GM19372 (cell line): ENCODE results near the gene KRT84.
"Not testable (repeated sequence)": the region's sequence is repeated elsewhere in the genome, so short reads cannot be mapped to it uniquely, and the experiment has no call there.

Source experiments
- ATAC-seq: cut with Tn5 transposase; IDR thresholded peaks from one replicate; pipeline ENCODE4 v1.9.1; 2021; ENCODE audit warnings: mild to moderate bottlenecking, low read depth, moderate library complexity; ENCODE audit not compliant: unreplicated experiment

KRT84 gene

GRCh38 chr12:52413202-52413601, 27.8 kb upstream of the KRT84 start:
- no peak for ATAC-seq

- no peak for ATAC-seq
These were observed 26.4 kb upstream of the KRT84 start for GRCh38 chr12:52411815-52412214.

- not testable (repeated sequence) for ATAC-seq
These were observed 25.3 kb upstream of the KRT84 start for GRCh38 chr12:52410589-52411248.

GRCh38 chr12:52407918-52408317, 22.5 kb upstream of the KRT84 start:
- no peak for ATAC-seq

GRCh38 chr12:52405922-52406385, 20.5 kb upstream of the KRT84 start, which contains the start of gene KRT82:
Gene KRT82 (minus strand): TSS chr12:52406335. CDS start chr12:52406277, 58 bp downstream.
- ATAC-seq, result no peak

- ATAC-seq, result no peak
These were observed 19.5 kb upstream of the KRT84 start for GRCh38 chr12:52404951-52405350.

- ATAC-seq, result no peak
These were observed 18.1 kb upstream of the KRT84 start for GRCh38 chr12:52403561-52403960.

GRCh38 chr12:52402873-52403540, 17.6 kb upstream of the KRT84 start:
- ATAC-seq, result no peak

GRCh38 chr12:52402377-52402776, 16.9 kb upstream of the KRT84 start:
- ATAC-seq, result no peak

GRCh38 chr12:52401926-52402325, 16.5 kb upstream of the KRT84 start:
- no peak for ATAC-seq

- no peak for ATAC-seq
These were observed 16.1 kb upstream of the KRT84 start for GRCh38 chr12:52401526-52401925.

- ATAC-seq, result no peak
These were observed 15.5 kb upstream of the KRT84 start for GRCh38 chr12:52400906-52401305.

- ATAC-seq, result no peak
These were observed 14.3 kb upstream of the KRT84 start for GRCh38 chr12:52399756-52400155.

GRCh38 chr12:52398176-52398575, 12.7 kb upstream of the KRT84 start:
- no peak for ATAC-seq

- ATAC-seq, result no peak
These were observed 11.2 kb upstream of the KRT84 start for GRCh38 chr12:52396656-52397055.

- no peak for ATAC-seq
These were observed 10.4 kb upstream of the KRT84 start for GRCh38 chr12:52395761-52396434.

- no peak for ATAC-seq
These were observed 9.5 kb upstream of the KRT84 start for GRCh38 chr12:52394836-52395405.

- ATAC-seq, result no peak
These were observed 7.1 kb upstream of the KRT84 start for GRCh38 chr12:52392465-52393007.

GRCh38 chr12:52391618-52392002, 6.2 kb upstream of the KRT84 start:
- no peak for ATAC-seq

- no peak for ATAC-seq
These were observed 5.5 kb upstream of the KRT84 start for GRCh38 chr12:52390739-52391617.
